NB4 (cell line): ENCODE measurements around the gene ERFE.

Experiments
- POLR2A ChIP-seq: IDR thresholded peaks from 2 replicates; pipeline ENCODE4 v1.6.1; 2011; ENCODE audit warnings: mild to moderate bottlenecking; ENCODE audit not compliant: insufficient read length; ENCODE audit errors: extremely low read depth
- TF ChIP-seq, protein P1 (sequence below): IDR thresholded peaks from one replicate; pipeline ENCODE4 v1.5.1; 2012; ENCODE audit warnings: low read depth, low read length
- TF ChIP-seq, protein P2 (sequence below): IDR thresholded peaks from 2 replicates; pipeline ENCODE4 v1.6.1; 2011; ENCODE audit warnings: low read depth, low read length

DNA sequence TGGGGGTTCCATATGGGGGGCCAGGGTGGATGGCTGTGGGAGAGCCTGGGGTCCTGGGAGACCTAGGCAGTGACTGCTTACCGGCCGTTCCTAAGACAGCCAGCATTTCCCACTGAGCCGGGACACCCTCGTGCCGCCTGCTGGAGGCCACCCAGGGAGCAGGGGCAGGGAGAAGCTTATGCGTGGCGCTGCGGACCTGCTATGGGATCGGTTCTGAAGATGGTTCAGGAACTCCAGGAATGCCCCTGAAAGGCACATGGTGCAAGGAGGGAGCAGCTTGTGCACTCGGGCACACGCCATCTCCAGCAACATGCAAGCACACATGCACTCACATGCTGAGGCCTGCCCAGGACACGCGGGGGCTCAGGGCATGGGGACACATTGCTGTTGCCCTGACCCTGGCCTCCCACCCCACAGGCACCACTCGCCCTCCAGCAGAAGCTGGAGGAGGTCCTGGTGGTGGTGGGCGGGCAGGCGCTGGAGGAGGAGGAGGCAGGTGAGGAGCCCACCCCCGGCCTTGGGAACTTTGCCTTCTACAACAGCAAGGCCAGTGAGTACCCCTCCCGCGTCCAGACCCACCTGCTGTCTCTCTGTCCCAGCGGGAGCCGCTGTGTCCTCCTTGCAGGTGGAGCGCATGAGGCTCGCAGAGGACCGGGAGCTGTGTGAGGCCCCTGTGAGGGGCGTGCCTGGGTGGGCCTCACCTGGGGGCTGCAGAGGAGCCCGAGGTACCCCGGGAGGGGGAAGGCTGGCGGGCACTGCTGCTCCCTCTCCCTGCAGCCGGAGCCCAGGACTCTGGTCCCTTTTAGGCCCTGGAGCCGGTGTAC lies 16.2 kb upstream of the ERFE start:
- no peak for TF ChIP-seq POLR2A
- TF ChIP-seq, protein P1, sequence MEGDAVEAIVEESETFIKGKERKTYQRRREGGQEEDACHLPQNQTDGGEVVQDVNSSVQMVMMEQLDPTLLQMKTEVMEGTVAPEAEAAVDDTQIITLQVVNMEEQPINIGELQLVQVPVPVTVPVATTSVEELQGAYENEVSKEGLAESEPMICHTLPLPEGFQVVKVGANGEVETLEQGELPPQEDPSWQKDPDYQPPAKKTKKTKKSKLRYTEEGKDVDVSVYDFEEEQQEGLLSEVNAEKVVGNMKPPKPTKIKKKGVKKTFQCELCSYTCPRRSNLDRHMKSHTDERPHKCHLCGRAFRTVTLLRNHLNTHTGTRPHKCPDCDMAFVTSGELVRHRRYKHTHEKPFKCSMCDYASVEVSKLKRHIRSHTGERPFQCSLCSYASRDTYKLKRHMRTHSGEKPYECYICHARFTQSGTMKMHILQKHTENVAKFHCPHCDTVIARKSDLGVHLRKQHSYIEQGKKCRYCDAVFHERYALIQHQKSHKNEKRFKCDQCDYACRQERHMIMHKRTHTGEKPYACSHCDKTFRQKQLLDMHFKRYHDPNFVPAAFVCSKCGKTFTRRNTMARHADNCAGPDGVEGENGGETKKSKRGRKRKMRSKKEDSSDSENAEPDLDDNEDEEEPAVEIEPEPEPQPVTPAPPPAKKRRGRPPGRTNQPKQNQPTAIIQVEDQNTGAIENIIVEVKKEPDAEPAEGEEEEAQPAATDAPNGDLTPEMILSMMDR = no peak
- TF ChIP-seq, protein P2, sequence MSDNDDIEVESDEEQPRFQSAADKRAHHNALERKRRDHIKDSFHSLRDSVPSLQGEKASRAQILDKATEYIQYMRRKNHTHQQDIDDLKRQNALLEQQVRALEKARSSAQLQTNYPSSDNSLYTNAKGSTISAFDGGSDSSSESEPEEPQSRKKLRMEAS = no peak
